Activated T-helper 2 cell treated with anti-CD3 and anti-CD28 coated beads, Interferon-gamma antibody, Interleukin-2, Interleukin-4, amounts not matched to agents 10 μg/mL and 5 μg/mL and 100 μg/mL, durations not matched to agents 14 hours and 24 hours and 36 hours (primary cell): Measurements from ENCODE around the gene MCEE. TPM values are rescaled to one million over a fixed set of nuclear protein-coding genes. Genes with fewer than 3 reads are reported as not detected.
"Not testable (repeated sequence)": the region's sequence is repeated elsewhere in the genome, so short reads cannot be mapped to it uniquely, and the experiment has no call there.

Source experiments
- DNase-seq: peaks from one replicate; pipeline ENCODE4 v3.0.0; 2021; ENCODE audit warnings: low spot score
- H3K27ac Mint-ChIP-seq: one replicate; pipeline ENCODE4 v1.8.0; 2021; ENCODE audit warnings: mixed read lengths
- H3K27me3 Mint-ChIP-seq: one replicate; pipeline ENCODE4 v1.8.0; 2021; ENCODE audit warnings: low read depth, mixed read lengths
- H3K36me3 Mint-ChIP-seq: one replicate; pipeline ENCODE4 v1.8.0; 2021; ENCODE audit warnings: low read depth, mixed read lengths
- H3K4me1 Mint-ChIP-seq: one replicate; pipeline ENCODE4 v1.8.0; 2021; ENCODE audit warnings: low read depth, mixed read lengths
- H3K4me3 Mint-ChIP-seq: one replicate; pipeline ENCODE4 v1.8.0; 2021; ENCODE audit warnings: low read depth, mild to moderate bottlenecking, moderate library complexity, mixed read lengths
- H3K9me3 Mint-ChIP-seq: one replicate; pipeline ENCODE4 v1.8.0; 2021; ENCODE audit warnings: mixed read lengths
- intact Hi-C: fragments of 100-400 bp; cut with micrococcal nuclease; formaldehyde crosslinking; loops from one replicate; pipeline ENCODE4 v1.15.1; 2023
- total RNA-seq: library from RNA; stranded (reverse); gene quantifications from 2 replicates; pipeline ENCODE4 v1.2.3, GENCODE V29; 2022

MCEE gene
- total RNA-seq, 1 donor from 2014 or later = 12.8 TPM

GRCh38 chr2:71122387-71123298, 7.4 kb downstream of the MCEE start:
- intact Hi-C loops = no loop called here
- Mint-ChIP-seq H3K4me1 (peaks cover 1% of the 10 kb centered on the region), H3K4me3 (no peak overlapping the region), H3K9me3 (no peaks in the 10 kb centered on the region), H3K27me3 (no peaks in the 10 kb centered on the region), H3K36me3 (peaks cover 20% of the 10 kb centered on the region), H3K27ac (no peak overlapping the region)
- no peak for DNase-seq

GRCh38 chr2:71121479-71121878, 8.6 kb downstream of the MCEE start:
- no peaks in the 10 kb centered on the region for H3K27me3 Mint-ChIP-seq
- H3K9me3 Mint-ChIP-seq = no peaks in the 10 kb centered on the region
- no peaks in the 10 kb centered on the region for H3K4me1 Mint-ChIP-seq
- H3K27ac Mint-ChIP-seq = no peak overlapping the region
- peaks cover 20% of the 10 kb centered on the region for H3K36me3 Mint-ChIP-seq
- H3K4me3 Mint-ChIP-seq = no peak overlapping the region
- no peak for DNase-seq
- intact Hi-C loops = no loop called here

GRCh38 chr2:71120195-71120594, 9.8 kb downstream of the MCEE start:
- DNase-seq = no peak
- Mint-ChIP-seq H3K4me3 (no peak overlapping the region), H3K27ac (no peak overlapping the region), H3K9me3 (no peaks in the 10 kb centered on the region), H3K27me3 (no peaks in the 10 kb centered on the region), H3K36me3 (peaks cover 24% of the 10 kb centered on the region), H3K4me1 (no peaks in the 10 kb centered on the region)
- intact Hi-C loops = no loop called here

DNA sequence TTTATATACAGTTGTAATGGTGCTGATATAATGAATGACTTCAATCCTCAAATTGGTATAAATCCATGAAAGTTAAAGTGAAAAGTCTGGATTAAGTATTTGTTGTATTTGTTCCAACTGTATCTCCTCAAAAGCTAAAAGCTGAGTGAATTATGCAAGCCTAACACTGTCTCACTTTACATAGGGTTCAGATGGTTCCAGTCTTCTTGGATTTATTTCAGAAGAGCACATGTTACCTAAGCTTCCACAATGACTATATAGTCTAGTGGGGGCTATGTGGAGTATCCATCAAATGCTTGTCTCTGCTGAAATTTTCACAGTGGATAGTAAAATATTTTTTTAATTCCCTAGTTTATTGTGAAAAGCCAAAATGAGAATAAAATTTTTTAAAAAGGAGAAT, 13.0 kb downstream of the MCEE start:
- Mint-ChIP-seq H3K27ac (no peak overlapping the region), H3K36me3 (peaks cover 25% of the 10 kb centered on the region), H3K9me3 (no peaks in the 10 kb centered on the region), H3K4me3 (no peak overlapping the region), H3K27me3 (no peaks in the 10 kb centered on the region), H3K4me1 (peaks cover 3% of the 10 kb centered on the region)
- DNase-seq = no peak
- intact Hi-C loops = no loop called here

GRCh38 chr2:71113843-71114242, 16.2 kb downstream of the MCEE start:
- Mint-ChIP-seq H3K4me3 (no peak overlapping the region), H3K4me1 (peaks cover 8% of the 10 kb centered on the region), H3K36me3 (peaks cover 28% of the 10 kb centered on the region), H3K27ac (no peak overlapping the region), H3K9me3 (no peaks in the 10 kb centered on the region), H3K27me3 (no peaks in the 10 kb centered on the region)
- intact Hi-C loops = no loop called here
- DNase-seq = no peak

GRCh38 chr2:71108091-71108490, 21.9 kb downstream of the MCEE start:
- H3K9me3 Mint-ChIP-seq = no peaks in the 10 kb centered on the region
- H3K4me3 Mint-ChIP-seq = no peak overlapping the region
- H3K27me3 Mint-ChIP-seq = no peaks in the 10 kb centered on the region
- H3K4me1 Mint-ChIP-seq = peaks cover 8% of the 10 kb centered on the region
- H3K27ac Mint-ChIP-seq = no peak overlapping the region
- DNase-seq = no peak
- intact Hi-C loops = no loop called here
- peaks cover 19% of the 10 kb centered on the region for H3K36me3 Mint-ChIP-seq

- intact Hi-C loops, H3K4me3 Mint-ChIP-seq, H3K4me1 Mint-ChIP-seq, H3K27me3 Mint-ChIP-seq, DNase-seq, H3K9me3 Mint-ChIP-seq, H3K27ac Mint-ChIP-seq: not testable (repeated sequence)
- H3K36me3 Mint-ChIP-seq = peaks cover 16% of the 10 kb centered on the region
These were observed 23.6 kb downstream of the MCEE start for GRCh38 chr2:71106463-71106862.

DNA sequence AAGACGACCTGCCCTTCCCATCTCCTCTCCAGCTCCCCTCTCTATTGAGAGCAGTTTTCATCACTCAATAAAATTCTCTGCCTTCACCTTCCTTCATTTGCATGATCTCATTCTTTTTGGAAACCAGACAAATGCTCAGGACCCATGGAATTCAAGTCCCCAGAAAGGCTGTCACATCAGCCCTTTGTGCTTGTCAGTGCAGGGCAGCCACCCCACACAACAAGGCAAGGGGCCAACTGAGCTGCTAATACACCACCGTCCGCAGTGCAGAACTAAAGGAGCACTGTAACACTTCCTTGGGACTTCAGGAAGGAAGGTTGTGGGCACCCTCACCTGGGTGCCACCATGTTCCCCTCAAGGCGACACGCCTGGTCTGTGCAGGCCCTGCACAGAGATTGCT, 26.2 kb downstream of the MCEE start:
- intact Hi-C loops = no loop called here
- Mint-ChIP-seq H3K4me3 (no peak overlapping the region), H3K4me1 (peaks cover 4% of the 10 kb centered on the region), H3K36me3 (peaks cover 6% of the 10 kb centered on the region), H3K27me3 (peaks cover 2% of the 10 kb centered on the region), H3K9me3 (no peaks in the 10 kb centered on the region), H3K27ac (no peak overlapping the region)
- no peak for DNase-seq

DNA sequence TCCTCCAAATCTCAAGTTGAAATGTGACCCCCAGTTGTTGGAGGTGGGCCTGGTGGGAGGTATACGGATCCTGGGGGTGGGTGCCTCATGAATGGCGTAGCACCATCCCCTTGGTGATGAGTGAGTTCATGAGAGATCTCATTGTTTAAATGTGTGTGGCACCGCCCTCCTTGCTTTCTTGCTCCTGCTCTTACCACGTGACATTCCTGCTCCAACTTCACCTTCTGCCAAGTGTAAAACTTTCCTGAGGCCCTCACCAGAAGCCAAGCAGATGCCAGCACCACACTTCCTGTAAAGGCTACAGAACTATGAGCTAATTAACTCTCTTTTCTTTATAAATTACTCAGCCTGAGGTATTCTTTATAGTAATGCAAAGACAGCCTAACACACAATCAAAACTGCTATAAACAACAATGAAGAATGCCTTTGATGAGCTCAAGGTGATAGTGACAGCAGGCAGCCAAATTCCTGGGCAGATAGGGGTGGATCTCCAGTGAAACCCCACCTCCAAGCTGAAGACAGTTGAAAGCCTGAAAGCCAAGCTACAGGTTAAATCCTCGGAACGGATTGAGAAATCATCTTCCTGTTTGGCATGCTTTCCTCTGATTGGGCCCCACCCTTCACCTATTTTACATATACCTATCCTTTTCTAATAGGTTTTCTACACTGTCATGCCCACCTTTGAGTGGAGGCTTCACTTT, 26.9 kb downstream of the MCEE start:
- intact Hi-C loops = no loop called here
- Mint-ChIP-seq H3K27ac (no peak overlapping the region), H3K9me3 (no peaks in the 10 kb centered on the region), H3K4me3 (no peak overlapping the region), H3K36me3 (peaks cover 1% of the 10 kb centered on the region), H3K27me3 (peaks cover 2% of the 10 kb centered on the region), H3K4me1 (peaks cover 4% of the 10 kb centered on the region)
- DNase-seq = no peak

- DNase-seq = no peak
- Mint-ChIP-seq H3K9me3 (no peaks in the 10 kb centered on the region), H3K36me3 (no peaks in the 10 kb centered on the region), H3K4me3 (no peak overlapping the region), H3K27ac (no peak overlapping the region), H3K4me1 (peaks cover 4% of the 10 kb centered on the region), H3K27me3 (peaks cover 5% of the 10 kb centered on the region)
- intact Hi-C loops = no loop called here
These were observed 28.4 kb downstream of the MCEE start for GRCh38 chr2:71101656-71102055.

- DNase-seq = peak; percentile 15
- Mint-ChIP-seq H3K4me1 (peaks cover 4% of the 10 kb centered on the region), H3K27me3 (peaks cover 5% of the 10 kb centered on the region), H3K27ac (no peak overlapping the region), H3K9me3 (no peaks in the 10 kb centered on the region), H3K4me3 (no peak overlapping the region), H3K36me3 (no peaks in the 10 kb centered on the region)
- intact Hi-C loops = no loop called here
These were observed 29.6 kb downstream of the MCEE start for GRCh38 chr2:71100195-71100964.

DNA sequence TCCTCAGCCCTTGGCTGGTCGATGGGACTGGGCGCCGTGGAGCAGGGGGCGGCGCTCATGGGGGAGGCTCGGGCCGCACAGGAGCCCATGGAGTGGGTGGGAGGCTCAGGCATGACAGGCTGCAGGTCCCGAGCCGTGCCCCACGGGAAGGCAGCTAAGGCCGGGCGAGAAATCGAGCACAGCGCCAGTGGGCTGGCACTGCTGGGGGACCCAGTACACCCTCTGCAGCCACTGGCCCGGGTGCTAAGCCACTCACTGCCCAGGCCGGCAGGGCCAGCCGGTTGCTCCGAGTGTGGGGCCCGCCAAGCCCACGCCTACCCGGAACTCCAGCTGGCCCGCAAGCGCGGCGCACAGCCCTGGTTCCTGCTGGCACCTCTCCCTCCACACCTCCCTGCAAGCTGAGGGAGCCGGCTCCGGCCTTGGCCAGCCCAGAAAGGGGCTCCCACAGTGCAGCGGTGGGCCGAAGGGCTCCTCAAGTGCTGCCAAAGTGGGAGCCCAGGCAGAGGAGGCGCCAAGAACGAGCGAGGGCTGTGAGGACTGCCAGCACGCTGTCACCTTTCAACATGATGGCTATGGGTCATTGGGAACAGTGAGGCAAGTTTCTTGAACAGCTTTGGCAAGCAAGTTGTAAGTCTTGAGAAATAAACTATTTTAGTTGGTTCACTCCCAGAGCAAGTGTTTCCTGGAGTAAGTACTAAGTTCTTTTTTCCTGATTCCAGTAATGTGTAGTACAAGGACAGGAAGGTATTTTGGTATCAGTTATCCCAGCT, 37.4 kb downstream of the MCEE start:
- intact Hi-C loops, H3K27ac Mint-ChIP-seq, H3K4me3 Mint-ChIP-seq, DNase-seq, H3K4me1 Mint-ChIP-seq, H3K36me3 Mint-ChIP-seq, H3K9me3 Mint-ChIP-seq: not testable (repeated sequence)
- peaks cover 14% of the 10 kb centered on the region for H3K27me3 Mint-ChIP-seq
